NCI-H2171 treated with DMSO at 0.1 percent for 48 hours (cell line): Measurements from ENCODE around the gene SMCO4.
A peak's percentile ranks its signal among the peaks of the same experiment; 100 is the strongest.

Experiments used
- DNase-seq: peaks from one replicate; lab custom pipeline; 2025; lab: John Stamatoyannopoulos, UW

SMCO4 gene

DNA sequence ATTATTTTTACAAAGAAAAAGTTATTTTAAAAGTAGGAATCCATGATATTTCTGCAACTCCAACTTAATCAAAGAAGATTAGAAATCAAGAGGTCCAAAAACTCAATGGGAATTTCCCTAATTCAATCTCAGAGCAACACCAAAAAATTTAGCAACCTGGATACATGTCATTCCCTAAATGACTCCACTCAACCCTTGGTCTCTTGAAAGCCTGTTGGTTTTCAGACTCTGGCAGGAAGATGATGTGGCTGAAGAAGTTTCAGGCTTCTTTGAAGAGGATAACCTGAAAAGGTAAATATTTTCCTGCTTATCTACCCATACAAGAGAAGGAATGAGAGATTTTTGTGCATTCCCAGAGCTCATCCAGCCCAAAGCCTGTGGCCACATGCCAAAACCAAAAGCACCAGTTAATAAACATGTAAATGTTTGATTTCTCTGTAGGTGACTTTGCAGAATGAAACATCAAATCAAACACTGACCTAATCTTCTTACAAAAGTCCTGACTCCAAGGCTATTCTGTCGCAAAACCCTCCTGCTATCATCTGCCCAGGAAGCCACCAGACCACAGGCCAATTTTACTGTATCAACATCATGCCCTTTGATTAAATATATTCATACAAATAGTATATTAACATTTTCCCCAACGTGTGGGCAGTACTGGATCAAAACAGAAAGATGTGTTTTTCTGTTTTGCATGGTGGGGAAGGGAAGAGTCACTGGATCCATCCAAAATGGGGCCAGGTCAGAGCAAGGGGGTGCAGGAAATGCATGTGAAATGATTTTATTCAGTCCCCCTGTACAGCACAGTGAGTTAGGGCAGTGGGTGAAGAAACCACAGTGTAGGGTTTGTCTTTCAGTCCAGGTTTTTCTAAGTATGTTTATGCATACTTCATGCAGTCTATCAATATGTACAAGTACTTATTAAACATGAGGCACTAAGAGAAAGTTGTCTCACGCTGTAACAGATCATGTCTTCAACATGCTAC, 38.8 kb downstream of the SMCO4 start:
- no peak for DNase-seq

DNA sequence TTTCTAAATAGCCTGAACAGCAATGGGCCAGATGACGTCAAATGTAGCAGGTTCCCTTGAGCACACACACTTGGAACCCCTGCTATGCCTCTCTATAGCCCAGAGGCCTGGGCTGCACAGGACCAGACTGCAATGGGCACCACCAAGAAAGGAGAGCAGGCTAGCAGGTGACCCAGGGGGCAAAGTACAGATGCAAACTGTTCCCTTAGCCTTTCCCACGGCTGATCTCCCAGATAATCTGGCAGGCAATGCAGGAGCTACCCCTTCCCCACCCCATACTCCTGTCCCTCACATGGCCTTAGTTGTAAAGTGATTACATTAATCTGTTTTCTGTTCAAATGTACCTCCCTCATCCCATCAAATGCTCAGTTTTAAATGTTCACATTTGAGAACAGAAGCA, 41.3 kb downstream of the SMCO4 start:
- DNase-seq: no peak

DNA sequence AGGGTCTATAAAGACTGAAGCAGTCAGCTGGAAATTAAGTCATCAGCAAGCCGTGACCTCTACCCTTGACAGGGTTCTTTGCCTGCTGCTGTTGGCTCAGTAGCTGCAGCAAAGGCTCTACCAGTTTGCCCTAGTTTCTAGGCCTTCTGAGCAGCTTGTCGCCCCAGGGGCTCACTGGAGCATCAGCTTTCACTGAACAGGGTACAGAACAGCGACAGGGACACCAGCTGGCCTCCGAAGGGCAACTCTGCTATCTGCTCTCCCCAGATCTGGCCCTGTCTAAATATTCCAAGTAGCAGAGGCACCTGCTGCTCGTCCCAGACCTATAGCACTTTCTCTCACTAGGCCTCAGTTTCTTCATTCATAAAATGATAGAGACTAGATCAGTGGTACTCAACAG, 42.4 kb downstream of the SMCO4 start:
- peak; percentile 11 for DNase-seq

DNA sequence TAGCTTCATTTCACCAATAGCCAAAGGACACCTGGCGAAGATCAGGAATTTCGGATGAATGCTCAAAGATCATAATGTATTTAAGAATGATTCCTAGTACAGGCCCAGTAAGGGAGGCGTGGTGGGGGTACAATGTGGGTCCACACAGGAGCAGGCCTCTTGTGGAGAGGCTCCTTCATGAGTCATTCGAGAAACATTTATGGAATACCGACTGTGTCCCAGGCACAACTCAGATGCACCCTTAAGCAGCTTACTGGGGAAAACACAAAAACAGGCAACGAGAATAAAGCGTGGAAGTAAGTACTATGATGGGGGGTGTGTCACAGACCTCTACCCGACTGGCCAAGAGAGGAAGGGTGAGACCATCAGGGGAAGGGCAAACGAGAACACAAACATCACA, 44.5 kb downstream of the SMCO4 start:
- DNase-seq: no peak

DNA sequence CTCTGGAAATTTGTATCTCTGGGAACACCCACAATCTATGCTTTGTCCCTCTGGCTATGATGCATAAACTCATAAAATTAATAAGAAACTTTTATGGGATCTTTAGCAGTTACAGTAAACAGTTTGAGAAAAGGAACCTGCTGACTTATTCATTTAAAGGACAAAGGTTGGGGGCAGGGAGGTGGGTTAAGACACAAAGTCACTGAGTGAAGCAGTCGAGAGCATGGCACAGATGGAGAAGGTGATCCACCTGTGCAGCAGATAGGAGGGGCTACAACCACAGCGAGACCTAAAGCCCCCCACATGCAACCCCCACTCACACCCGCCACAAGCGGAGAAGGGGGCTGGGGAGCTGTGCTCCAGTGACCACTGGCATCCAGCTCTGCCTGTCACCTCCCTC, 45.0 kb downstream of the SMCO4 start:
- no peak for DNase-seq

DNA sequence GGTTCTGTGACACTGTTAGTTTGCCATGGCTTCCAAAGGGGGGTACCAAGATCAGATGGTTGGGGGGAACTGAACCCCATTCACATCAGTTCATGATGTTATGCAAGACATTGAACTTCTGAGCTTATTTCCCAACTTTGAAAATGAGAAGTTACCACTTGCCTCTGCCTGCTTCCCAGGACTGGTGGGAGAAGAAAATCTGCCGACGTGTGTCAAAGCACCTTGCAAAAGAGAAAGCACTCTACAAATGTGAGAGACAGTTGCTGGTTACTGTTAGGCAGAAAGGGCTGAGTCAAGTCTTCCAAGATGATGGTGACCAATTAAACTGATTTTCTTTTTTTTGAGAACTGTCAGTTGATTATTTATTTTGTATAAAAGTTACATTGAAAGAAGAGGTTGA, 45.6 kb downstream of the SMCO4 start:
- DNase-seq: no peak

DNA sequence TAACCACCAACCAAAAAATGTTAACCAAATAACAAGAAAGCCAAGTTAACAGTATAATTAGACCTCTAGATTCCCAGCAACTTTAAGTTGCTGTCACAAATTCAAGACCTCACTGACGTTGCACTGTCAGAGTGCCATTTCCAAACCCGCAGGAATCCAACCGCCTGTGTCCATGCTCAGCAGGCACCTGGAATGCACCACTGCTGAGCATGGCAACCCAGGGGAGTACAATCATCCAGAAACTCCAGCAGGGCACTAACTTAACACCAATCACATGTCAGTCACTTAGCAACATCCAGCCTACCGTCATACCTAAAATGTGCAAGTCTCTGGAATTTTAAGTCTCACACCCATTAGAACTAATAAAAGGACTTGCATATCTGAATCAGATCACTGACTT, 48.8 kb downstream of the SMCO4 start:
- DNase-seq: no peak

DNA sequence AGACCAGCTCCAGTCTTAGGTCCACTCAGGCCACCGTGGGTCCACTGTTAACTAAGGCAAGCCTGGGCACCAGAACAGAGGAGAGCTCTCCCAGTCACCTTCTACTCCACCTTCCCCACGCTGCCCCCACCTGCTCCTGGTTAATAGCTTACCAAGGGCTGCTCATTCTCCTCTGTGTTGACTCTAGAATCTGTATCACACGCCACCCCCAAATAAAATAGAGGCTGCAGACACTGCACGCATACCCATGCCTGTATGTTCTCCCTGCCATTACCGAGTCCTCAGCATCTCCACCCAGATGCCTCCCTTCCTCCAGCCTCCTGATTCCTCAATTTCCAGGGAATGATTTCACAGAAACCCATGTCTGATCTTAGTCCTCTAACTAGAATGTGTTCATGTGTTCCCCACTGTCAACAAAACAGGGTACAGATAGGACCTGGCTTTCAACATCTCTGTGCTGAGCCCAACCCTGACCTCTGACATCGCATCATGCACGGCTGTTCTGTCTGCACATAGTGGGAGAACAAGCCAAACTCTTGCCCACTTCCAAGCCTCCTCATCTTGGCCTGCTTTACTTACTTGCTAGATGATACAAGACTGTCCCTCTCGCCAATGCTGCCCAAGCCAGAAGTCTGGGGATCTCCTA, 49.8 kb downstream of the SMCO4 start:
- DNase-seq: no peak

DNA sequence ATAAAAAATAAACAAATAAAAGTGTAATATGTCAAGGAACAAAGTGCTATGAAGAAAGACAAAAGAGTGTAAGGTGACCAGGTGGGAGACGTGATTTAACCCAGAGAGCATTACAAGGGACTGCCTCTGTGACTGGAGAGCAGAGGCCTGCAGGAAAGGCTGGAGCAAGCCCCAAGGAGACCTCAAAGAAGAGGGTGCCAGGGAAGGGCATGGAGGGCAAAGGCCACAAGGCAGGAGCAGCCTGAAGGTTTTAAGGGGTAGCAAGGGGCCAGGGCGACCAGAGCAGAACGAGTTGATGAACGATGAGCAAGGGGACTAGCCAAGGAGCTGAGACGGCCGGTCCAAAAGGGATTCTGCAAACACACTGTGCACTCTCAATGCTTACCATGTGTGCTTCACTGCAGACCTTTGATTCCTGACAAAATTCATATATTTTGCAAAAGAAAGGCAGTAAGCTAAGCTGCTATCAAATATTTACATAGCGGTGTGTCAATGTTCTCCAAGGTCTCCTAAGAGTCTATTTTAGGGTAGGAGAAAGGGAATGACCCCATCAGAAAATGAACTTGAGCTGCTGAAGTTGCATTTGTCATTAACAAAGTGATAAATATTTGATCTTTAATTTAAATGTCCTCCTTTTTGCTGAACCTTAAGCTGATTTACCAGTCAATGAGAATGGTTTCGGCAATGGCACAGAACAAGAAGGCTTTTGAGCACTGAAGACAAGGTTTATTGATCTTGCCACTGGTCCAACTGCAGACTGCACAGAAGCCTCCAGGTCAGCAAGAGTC, 50.5 kb downstream of the SMCO4 start:
- no peak for DNase-seq

DNA sequence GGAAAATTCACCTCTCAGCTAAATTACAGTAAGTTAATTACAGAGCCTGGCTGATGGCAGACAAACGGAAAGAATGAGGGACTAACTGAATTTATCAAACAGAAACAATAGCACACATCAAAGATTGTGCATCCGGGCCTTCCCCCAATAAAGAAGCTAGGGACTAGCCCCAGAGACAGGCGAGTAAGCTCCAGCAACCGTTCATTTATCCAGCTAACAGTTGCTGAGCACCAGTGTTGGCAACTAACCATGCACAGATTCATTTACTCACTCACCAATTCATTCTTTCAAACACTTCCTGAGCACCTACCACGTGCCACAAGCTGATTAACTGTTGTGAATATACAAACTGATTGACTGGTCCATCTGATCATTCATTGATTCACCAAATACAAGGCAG, 51.2 kb downstream of the SMCO4 start:
- no peak for DNase-seq

DNA sequence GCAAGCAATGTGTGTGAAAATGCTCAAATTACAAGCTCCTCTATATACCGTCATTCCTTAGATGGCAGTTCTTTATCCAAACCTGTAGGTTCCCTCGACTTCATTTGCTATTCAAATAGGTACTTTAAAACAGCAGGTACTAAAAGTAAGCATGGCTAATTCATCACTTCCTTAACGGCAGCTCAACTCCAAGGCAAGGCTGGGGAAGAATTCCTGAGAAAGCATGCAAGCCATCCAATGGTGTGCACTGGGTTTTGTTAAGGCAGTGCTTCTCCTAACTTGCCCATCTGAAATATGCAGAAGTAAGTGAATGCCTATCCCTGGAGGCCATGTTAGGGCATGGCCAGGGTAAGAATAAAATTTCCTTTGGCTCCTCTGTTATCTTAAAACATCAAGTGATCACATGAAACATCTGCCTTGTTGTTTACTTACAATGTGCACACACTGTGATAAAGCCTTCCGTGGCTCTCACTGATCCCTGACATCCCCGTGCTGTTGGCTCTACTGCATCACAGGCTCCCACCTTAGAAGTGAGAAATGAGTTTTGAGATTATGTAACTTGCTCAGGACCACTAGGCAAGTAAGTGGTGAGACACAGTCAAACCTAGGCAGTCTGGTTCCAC, 52.1 kb downstream of the SMCO4 start:
- DNase-seq: no peak

DNA sequence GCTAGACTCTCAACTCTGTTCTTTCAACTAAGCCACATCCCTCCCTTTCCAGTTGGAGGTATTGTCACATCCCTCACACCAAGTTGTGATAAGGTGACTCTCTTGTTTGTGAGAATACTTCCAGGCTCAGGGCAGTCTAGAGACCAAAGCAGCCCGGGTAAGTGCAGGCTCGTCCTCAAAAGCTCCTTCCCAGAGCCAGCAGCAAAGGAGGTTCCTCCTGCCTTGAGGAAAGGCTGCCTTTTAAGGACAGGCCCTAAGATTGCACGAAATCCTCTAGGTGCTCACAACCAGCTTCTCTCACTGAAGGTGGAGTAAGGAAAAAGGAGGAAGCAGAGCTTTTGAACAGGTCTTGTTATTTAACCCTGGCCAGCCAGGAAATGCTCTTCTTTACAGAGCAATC, 53.4 kb downstream of the SMCO4 start:
- DNase-seq: no peak

DNA sequence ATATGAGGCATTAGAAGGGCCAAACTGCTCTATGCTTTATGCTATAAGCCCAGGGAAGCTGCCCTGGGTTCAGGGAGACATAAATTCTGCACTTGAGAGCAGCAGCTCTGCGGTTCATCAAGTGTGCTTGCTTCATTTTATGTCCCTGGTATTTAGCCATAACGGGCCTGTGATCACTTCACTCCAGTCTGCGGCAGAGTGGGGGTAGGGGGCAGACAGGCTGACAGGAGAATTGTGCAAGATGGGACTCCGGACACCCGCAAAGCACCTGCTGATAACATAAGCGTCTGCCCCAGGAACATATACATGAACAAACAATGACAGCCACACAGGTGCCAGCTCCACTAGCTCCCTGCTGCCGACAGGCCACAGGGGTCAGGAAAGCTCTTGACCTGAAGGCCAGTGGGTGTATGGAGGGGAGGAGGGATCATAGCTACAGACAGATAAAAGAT, 56.1 kb downstream of the SMCO4 start:
- DNase-seq: no peak

DNA sequence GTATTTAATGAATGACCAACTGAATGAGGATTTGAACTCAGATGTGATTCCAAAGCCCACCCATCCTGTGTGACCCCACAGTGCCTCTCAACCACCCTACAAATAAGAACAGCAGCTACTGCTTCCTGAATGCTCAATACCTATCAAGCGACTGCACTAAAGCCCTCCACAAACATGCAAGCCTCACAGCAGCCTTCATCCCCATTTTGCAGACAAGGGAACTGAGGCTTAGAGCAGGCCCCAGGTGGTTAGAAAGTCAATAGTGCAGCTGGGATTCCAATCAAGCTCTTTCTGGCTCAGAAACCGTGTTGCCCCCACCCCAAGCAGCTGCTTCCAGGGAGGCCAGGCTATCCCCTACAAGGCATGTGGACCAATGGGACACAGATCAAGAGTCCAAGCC, 57.2 kb downstream of the SMCO4 start:
- DNase-seq: no peak

DNA sequence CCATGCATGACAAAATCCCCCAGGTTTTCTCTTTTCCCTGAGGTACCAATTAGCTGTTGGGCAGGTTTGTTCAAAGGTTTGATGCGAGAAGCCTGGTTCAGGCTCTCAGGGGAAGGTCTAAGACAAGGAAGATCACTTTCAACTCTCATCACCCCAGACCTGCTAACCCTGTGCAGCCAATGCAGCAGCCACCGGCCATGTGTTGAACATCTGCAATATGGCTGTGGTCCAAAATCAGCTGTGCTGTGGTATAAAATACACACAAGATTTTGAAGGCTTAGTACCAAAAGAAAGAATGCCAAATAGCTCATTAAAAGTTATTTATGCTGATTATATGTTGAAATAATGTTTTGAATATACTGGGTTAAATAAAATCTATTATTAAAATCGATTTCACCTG, 58.5 kb downstream of the SMCO4 start:
- no peak for DNase-seq

DNA sequence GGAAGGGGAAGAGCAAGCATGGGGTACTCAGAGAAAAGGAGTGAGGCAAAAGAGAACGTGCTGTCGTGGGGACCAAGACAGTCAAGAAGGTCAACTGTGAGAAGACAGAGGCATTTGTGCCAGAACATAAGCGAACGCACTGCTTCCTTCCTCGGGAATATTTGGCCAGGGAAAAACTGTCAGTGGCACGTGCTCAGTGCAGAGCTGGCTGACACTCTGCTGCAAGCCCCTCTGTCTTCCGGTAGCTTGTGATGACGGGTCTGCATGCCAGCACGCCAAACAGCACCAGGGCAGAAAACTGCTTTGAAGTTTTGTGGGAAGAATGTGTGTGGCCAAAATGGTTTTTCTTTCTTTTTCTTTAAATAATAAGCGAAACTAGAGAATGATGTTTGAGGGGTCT, 60.6 kb downstream of the SMCO4 start:
- DNase-seq: no peak

DNA sequence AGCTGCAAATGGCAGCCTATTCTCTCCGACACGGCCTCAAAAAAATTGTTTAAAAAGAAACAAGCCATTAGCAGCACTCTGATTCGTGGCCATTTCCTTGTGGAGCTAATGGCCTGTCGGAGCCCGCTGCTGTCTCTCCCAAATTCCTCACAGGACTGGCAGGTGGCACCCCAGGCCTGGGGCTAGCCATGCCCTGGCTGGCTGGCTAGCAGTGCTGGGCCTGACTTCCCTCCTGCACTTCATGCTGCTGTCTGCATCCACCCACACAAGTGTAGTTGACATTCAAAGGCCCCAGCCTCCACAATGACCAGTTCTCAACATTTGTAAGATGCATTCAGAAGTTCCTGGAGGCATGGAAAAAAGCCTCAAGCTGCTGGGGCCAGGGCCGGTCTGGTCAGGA, 61.5 kb downstream of the SMCO4 start:
- no peak for DNase-seq

DNA sequence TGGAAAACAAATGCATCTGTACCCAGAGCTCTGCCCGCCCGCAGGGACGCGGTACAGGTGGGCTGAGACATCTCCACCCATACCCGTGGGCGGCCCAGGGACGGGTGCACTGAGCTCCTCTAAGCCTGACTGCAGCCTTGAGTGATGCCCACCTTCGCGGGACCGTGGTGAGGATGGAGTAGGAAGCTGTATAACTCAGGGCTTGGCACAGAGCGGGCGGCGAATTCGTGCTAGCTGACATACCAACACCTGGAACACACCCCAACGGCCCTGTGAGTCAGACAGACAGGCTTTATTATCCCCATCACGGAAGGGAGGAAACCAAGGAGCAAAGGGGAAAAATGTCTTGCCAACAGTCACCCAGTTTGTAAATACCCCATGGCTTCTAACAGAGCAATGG, 61.9 kb downstream of the SMCO4 start:
- DNase-seq: no peak

DNA sequence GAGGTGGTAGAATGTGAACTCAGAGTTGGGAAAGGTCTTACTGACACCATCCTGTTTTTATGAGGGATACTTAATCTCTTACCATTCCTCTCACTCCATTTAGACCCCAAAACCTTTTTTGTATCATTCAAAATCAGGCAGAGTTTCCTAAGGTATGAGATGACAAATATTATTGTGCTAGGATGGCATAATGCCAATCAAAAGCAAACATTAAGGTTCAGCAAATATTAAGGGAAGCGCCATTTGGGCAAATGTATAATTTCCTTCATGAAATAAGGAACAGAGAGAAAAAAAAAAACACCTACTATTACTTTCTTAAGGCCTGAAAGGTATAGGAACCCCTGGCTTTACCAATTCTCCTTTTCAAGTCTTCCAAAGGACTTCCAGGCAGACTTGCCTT, 62.4 kb downstream of the SMCO4 start:
- DNase-seq: no peak

DNA sequence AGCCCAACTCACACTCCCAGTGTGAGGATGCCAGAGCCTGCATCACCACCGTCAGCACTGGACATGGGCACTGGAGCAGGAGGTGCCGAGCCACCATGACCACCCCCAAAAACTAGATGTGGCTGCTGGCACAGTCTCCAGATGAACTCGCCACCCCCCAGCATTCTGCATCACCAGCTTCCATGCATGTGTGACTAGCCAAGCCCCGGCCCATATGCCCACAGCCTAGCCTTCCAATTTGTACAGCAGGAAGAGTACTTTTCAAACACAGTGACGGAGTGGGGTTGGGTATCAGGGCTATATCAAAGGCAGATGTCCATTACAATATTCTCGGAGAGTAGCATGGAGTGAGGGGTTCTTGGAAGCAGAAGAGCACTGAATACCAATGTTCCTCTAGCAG, 62.9 kb downstream of the SMCO4 start:
- DNase-seq: no peak

DNA sequence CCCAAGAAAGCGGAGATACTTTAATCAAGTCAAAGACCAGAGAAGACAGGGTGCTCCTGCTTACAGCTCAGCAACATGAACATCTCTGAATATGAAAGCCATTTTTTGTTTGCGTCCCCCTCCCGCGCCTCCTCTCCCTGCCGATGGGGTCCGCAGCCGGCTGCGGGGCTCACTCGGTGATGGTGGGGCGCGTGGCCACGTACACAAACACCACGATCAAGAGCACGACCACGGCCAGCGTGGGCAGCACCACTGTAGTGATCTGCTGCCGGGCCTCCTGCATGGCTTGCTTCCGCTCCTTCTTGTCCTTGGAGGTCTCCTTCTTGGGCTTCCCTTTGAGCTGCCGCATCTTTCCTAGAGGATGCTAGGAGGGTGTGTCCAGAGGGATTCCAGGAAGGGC, 64.3 kb downstream of the SMCO4 start:
- no peak for DNase-seq

DNA sequence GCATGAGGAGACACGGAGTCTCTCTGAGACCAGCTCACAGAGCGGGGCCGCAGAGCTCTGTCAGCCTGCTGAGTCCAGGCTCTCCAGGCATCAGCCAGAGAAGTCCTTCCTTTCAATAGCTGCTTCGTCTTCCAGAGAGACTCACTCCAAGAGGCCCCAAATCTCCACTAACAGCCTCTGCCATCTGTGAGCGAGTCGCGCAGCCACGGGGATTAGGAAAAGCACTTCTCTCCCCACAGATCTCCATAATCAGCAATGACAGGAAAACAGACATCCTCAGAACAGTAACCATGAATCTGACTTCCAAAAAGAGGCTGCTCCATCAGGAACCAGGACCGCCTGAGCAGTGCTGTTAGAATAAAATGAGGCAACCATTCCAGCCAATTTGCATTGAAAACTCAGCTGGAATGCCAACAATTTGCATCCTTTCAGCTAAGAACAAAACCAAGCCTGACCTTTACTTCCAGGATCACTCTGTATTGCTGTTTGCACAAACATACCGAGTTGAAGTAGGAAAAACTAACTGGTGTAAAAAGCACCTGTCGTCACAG, 65.4 kb downstream of the SMCO4 start:
- DNase-seq: no peak
